HG02759 (cell line): ENCODE data around the gene SUSD3.

Source experiments
- ATAC-seq: cut with Tn5 transposase; IDR thresholded peaks from one replicate; pipeline ENCODE4 v1.9.1; 2021; ENCODE audit warnings: mild to moderate bottlenecking, moderate library complexity; ENCODE audit not compliant: unreplicated experiment

SUSD3 gene

GRCh38 chr9:93121316-93122241, 63.1 kb downstream of the SUSD3 start:
- no peak for ATAC-seq

- ATAC-seq = no peak
Observed at GRCh38 chr9:93122721-93123221, 64.3 kb downstream of the SUSD3 start.

- ATAC-seq = no peak
Observed at GRCh38 chr9:93123561-93124283, 65.2 kb downstream of the SUSD3 start.

GRCh38 chr9:93124793-93125192, 66.3 kb downstream of the SUSD3 start:
- ATAC-seq = no peak

GRCh38 chr9:93125331-93125894, 66.9 kb downstream of the SUSD3 start:
- no peak for ATAC-seq

GRCh38 chr9:93126151-93126781, 67.8 kb downstream of the SUSD3 start:
- no peak for ATAC-seq

GRCh38 chr9:93126825-93127368, 68.4 kb downstream of the SUSD3 start:
- no peak for ATAC-seq

GRCh38 chr9:93127395-93127911, 69.0 kb downstream of the SUSD3 start:
- ATAC-seq = no peak

- no peak for ATAC-seq
Observed at GRCh38 chr9:93128011-93128714, 69.7 kb downstream of the SUSD3 start.

GRCh38 chr9:93128715-93129224, 70.3 kb downstream of the SUSD3 start:
- no peak for ATAC-seq

GRCh38 chr9:93129286-93129685, 70.8 kb downstream of the SUSD3 start:
- no peak for ATAC-seq

- ATAC-seq = no peak
Observed at GRCh38 chr9:93129691-93130500, 71.4 kb downstream of the SUSD3 start.

GRCh38 chr9:93130861-93131481, 72.5 kb downstream of the SUSD3 start:
- no peak for ATAC-seq

GRCh38 chr9:93131599-93132286, 73.2 kb downstream of the SUSD3 start:
- ATAC-seq = no peak

- no peak for ATAC-seq
Observed at GRCh38 chr9:93132287-93132927, 73.9 kb downstream of the SUSD3 start.

GRCh38 chr9:93132946-93133680, 74.6 kb downstream of the SUSD3 start:
- ATAC-seq = no peak

GRCh38 chr9:93133681-93134014, 75.1 kb downstream of the SUSD3 start:
- peak; percentile 42 for ATAC-seq
